HG03354 (cell line): ENCODE measurements around the gene TMEM126A.
"Not testable (repeated sequence)": the region's sequence is repeated elsewhere in the genome, so short reads cannot be mapped to it uniquely, and the experiment has no call there.

Source experiments
- ATAC-seq: cut with Tn5 transposase; IDR thresholded peaks from one replicate; pipeline ENCODE4 v1.9.1; 2021; ENCODE audit warnings: mild to moderate bottlenecking; ENCODE audit not compliant: unreplicated experiment, poor library complexity, severe bottlenecking

Gene TMEM126A

DNA sequence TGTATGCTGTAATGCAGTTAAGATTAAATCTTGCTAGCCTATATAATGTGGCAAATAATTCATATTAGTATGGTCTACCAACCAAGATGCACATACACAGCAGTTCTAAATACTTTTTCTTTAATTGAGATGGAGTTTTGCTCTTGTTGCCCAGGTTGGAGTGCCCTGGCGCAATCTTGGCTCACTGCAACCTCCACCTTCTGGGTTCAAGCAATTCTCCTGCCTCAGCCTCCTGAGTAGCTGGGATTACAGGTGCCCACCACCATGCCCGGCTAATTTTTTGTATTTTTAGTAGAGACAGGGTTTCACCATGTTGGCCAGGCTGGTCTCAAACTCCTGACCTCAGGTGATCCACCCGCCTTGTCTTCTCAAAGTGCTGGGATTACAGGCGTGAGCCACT, 6.6 kb downstream of the TMEM126A start:
- not testable (repeated sequence) for ATAC-seq

DNA sequence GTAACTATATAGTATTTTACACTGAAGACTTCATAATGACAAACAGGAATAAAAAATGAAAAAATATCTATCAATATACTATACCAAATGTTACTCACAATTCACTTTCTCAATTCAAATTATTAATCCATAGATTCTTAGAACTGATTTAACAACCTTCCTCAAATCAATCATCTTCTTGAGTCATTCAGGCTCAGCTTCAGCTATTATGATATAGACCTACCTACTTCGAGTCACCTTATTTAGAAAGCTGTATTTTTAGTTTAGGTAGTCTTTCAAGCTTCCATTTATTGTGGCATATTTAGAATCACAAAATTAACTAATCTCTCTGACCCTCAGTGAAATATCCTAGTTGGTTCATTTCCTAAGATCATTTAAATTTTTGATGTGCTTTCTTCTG, 9.0 kb downstream of the TMEM126A start:
- no peak for ATAC-seq

DNA sequence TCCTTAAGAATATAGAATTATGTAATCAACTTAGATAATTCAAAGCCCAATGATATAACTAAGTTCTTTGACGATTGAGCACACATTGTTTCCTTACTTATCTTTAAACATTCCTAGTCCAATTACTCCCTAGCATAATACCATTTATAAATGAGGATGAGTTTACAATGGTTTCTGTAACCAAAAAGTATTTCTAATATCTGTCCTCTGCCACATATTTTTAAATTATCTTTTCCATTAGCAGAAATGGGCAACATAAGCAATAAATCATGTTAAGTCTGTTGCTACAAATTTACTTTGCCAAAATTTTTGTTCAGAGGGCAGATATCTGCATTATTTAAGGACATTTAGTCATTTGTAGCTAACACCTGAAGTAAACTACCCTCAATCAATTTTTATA, 10.4 kb downstream of the TMEM126A start:
- ATAC-seq, result no peak

DNA sequence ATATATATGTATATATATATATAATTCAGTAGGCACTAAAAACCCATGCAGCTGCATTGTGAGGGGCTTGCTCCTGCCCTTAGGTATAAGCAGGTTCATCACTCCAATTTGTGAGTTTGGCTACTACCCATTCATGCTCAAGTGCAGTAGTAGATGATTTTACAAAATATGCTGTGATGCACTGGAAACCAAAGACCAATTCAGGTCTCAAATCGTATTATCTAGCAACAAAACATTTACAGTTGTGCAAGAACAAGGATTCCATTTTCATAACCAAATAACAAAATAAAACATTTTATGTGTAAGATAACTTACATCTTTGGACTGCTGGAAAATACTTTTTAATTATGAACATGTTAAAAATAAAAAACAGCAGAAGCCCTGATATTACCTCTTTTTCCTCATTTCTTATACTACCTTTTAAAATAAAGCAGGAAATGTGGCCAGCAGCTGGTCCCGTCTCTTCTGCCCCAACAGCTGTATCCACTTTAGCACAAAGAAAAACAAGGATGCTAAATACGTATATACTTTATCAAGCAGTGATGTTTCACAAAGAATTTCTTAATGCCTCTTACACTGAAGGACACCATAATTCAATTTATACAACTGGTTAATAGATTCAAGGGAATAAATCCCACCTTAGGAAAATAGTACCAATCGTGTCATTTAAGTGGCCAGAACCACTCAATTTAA, 14.4 kb downstream of the TMEM126A start:
- ATAC-seq, result no peak

DNA sequence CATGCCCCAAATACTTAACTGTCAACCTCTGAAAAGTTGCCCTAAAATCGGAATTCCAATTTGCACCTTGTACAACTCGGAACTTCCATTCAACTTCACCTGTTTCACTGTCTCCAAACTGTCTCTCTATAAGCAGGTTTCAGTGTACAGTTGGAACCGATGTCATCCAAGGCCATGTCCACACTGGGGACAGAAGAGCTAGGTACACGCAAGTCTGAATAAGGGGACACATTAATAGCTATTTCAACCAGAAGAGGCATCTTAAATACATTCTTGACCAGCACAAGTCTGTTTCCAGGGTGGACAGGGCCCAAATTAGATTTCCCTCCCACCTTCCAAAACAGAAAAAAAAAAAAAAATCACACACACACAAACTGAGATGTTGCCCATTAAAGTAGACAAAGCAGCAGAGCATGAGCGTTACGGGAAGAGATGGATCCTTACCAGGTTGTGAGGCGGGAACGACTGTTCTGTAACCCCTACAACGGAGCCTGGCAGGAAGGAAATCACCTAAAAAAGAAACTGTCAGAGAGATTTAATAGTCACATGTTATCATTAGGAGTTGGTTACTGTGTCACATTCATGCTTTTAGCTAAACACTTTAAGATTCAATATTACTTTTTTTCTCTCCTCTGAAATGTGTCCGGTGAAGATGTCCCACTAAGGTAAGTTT, 15.4 kb downstream of the TMEM126A start:
- no peak for ATAC-seq

DNA sequence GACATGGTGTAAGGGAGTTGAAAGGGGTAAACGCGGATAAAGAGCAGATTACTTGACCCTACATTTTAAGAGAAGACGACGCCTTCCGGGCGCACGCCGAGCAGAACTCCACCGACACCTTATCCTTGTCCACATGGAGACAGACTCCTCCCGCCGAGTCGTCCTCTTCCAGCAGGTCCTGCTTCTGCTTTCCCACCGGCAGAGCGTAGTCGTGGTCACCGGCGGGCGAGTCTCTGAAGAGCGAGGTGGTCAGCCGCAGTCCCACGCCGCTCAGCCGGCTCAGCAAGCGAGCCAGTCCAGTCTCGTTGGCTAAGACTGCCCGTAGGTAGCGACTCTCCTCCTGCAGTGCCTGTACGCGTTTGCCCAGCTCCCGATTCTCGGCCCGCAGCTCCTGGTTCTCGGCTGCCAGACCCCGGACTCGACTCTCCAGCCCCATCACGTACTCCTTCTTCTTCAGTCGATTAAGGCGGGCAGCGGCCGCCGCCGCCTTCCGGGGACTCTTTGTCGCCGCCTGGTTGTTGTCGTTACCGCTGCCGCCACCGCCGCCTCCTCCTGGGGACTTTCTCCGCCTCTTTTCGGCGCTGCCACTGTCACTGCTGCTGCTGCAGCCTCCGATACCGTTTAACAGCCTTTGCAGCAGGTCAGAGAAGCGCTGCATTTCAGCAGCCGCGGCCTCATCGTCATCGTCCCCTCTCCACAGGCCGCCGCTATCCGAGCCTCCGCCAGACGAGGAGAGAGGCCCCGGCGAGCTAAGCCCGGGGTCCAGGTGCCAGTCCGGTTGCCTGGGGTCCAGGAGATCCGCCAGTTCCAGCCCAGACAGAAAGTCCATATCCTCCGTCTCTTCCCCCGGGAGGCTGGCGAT, 16.2 kb downstream of the TMEM126A start:
- ATAC-seq, result peak; percentile 77

DNA sequence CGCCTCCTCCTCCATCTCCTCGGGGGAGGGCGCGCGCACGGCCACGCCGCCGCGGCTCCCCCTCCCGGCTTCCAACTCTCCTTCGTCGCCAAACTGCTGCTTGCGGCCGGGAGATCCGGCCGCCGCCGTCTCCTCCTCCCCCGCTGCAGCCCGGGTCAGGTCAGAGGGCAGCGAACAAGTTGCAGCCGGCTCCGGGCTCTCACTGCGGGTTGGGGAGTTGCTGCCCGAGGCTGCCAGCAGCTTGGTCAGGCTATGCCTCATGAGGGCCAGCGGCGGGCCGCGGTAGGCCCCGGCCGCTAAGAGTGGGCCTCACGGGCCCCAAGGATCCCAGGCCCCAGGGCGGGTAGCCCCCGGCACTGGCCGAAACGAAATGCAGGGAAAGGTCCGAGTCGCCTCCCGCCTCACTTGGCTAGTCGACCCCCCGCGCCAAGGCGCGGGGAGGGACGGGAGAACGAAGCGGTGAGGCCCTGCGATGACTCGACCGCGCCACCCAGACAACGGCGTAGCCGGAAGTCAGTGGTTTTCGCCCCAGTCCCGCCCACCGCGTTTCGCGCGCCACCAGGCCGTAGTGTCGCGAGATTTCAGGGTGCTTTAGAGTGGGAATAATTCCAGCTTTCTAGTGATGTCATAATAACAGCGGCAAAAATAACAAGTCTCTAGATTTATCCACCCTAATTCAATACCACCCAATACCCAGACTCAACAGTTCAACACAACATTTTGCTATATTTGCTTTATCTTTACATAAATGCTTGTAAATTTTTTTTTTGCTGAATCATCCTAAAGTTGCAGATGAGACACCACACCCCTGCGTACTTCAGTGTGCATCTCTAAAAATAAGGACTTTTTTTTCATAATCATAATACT, 17.1 kb downstream of the TMEM126A start, which contains the start of gene CREBZF:
Gene CREBZF, minus strand, starts transcription at position 515 of the 867 bp plus-strand sequence. Its CDS starts 254 bp downstream, at position 261.
- ATAC-seq, result peak; percentile 92

DNA sequence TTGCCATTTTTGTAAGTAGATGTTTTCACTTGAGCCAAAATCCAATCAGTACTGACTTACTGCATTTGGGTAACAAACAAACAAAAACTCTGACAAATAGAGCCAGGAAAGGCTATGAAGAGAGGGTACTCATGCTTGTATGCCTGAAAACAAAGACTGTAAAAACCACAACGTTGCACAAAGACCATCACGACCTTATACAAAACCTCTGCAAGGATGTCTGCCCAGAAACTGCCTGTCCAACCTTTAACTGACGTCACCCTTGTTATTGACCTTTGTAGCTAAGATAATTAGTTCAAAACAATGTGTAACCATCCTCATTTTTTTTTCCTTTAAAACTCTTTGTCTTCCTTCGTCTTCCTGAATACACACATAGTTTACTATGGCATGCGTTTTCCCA, 18.0 kb downstream of the TMEM126A start:
- ATAC-seq, result no peak

DNA sequence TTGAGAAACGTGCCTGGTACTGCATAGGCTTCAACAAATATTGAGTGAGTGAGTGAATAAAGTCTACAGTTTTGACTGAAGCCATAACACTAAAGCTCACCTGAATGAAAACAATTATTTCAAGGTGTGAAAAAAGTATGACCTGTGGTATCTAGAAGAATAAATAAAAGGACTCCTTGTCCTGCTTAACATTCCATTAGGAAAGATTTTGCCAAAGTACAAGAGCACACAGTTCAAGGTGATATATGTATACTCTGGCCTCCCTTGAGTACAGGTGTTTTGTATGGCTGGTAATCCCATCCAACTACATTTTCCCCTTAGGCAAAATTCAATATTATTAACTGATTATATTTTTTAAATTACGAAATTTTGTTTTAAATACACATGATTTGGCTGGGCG, 18.9 kb downstream of the TMEM126A start:
- no peak for ATAC-seq

DNA sequence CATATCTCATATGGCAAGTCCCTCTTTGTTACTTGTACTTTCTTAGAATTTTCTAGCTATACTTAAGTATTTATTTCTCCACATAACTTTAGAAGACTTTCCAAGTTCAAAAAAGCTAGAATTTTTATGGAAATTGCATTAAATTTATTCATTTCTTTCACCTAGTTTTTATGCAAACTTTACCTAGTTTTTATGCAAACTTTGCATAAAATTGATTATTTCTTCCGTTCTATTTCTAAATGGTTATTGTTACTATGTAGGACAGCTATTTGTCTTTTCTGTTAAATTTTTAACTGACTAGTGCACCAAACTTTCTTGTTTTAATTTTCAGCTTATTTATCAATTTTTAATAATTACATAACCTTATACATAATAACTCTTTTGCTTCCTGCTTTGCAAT, 20.4 kb downstream of the TMEM126A start:
- no peak for ATAC-seq

DNA sequence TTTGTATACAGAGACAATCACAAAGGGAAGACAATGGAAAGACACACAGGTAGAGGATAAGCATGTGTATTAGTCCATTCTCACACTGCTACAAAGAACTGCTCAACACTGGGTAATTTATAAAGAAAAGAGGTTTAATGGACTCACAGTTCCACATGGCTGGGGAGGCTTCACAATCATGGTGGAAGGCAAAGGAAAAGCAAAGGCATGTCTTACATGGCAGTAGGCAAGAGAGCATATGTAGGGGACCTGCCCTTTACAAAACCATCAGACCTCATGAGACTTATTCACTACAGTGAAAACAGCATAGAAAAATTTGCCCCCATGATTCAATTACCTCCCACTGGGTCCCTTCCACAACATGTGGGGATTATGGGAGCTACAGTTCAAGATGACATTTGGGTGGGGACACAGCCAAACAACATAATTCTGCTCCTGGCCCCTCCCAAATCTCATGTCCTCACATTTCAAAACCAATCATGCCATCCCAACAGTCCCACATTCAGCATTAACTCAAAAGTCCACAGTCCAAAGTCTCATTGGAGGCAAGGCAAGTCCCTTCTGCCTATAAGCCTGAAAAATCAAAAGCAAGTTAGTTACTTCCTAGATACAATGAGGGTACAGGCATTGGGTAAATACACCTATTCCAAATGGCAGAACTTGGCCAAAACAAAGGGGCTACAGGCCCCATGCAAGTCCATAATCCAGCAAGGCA, 23.3 kb downstream of the TMEM126A start:
- ATAC-seq, result not testable (repeated sequence)

DNA sequence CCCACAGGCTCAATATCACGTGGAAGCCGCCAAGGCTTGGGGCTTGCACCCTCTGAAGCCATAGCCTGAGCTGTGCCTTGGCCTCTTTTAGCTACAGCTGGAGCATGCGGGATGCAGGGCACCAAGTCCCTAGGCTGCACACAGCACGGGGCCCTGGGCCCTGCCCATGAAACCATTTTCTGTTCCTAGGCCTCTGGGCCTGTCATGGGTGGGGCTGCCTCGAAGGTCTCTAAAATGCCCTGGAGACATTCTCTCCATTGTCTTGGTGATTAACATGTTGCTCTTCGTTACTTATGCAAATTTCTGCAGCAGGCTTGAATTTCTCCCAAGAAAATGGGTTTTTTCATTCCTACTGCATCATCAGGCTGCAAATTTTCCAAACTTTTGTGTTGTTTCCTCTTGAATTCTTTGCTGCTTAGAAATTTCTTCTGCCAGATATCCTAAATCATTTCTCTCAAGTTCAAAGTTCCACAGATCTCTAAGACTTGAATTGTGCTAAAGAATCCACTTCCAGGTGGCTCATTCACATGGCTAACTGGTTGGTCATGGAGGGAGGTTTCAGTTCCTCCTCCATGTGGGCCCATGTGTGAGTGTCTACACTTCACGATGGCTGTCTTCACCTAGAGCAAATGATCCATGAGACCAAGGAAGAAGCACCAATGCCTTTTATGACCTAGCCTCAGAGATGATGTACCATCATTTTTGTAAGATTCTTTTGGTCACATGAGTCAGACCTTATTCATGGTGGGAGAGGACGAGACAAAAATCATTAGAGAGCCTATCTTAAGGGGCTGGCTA, 24.5 kb downstream of the TMEM126A start:
- no peak for ATAC-seq

DNA sequence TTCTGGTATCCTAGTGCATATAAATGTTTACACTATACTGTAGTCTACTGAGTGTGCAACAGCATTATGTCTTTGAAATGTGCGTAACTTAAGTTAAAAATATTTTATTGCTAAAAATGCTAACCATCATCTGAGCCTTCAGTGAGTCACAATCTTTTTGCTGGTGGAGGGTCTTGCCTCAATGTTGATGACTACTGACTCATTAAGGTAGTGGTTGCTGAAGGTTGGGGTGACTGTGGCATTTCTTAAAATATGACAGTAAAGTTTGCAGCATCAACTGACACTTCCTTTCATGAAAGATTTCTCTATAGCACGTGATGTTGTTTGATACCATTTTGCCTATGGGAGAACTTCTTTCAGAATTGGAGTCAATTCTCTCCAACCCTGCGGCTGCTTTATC, 25.6 kb downstream of the TMEM126A start:
- ATAC-seq, result no peak

DNA sequence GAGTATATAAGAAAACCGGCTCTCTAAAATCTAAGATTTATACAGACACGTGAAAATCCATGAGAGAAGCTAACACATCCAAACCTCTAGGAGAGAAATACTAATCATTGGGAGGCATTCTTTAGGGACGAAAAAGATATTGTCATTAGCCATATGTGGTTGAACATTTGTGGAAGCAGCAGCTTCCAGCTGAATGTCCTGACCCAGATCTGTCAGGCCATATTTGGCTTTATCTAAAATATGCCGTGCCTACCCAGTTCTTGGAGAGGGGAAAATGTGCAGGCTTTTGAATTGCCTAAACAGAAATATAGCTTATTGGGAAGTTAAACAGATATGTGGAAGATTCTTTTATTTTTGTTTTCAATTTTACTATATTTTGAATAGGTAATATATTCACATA, 31.8 kb downstream of the TMEM126A start:
- ATAC-seq, result no peak

DNA sequence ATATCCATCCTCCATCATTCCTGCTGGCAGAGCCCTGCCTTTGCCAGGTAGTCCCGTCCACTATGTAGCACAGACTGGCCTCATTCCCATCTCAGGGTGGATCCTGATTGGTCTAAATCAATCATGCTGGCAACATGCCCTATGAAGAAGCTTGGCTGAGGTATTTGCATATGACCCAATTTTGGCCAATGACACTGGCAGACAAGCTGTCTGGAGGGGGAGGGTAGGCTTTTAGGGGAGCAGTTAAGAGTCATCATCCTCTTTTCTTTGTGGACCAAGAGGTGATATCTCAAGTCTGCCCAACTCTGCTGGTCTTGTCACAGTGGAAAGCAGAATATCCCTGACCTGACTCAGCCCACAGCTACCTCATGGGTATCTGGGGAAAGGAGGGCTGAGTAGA, 33.1 kb downstream of the TMEM126A start:
- no peak for ATAC-seq

DNA sequence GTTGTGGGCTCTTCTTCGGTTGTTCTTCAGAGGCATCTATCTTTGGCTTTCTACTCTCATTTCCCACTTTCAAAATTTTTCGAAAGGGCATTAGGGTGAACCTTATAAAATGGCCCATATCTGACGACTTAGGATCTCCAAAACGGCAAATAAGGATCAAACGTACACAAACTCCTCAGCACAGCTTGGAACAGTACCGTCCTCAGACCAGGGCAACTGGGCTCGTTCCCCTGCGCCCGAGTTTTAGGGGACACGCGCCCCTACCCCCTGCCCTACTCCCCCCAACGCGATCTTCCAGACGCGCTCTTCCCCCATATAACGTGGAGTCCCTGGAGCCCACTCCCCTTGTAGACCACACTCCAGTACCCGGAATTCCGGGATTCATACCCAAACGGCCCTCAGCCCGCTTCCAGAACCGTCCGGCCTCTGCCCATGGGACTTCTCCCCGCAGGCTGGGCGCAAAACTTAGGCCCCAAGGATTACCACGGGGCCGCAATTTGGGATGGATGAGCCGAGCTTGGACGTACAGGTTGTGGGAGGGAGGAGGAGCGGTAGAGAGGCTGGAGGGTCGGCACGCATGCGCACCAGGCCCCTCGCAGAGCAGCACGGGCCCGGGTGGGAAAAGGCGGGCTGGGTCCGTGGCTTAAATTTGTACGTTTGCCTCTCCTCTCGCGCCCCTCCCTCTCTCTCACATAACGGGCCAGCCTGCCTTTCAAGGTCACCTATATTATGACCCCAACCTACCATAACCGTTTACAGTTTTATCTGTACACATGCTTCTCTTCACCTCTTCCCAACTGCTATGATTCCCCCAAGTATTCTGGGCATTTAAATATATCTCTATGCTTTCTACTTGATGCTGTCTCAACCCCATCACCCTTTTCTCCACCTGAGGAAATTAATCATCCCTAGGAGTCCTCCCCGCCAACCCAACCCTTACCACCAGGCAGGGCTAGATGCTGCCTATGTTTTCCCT, 34.9 kb downstream of the TMEM126A start:
- peak; percentile 90 for ATAC-seq

DNA sequence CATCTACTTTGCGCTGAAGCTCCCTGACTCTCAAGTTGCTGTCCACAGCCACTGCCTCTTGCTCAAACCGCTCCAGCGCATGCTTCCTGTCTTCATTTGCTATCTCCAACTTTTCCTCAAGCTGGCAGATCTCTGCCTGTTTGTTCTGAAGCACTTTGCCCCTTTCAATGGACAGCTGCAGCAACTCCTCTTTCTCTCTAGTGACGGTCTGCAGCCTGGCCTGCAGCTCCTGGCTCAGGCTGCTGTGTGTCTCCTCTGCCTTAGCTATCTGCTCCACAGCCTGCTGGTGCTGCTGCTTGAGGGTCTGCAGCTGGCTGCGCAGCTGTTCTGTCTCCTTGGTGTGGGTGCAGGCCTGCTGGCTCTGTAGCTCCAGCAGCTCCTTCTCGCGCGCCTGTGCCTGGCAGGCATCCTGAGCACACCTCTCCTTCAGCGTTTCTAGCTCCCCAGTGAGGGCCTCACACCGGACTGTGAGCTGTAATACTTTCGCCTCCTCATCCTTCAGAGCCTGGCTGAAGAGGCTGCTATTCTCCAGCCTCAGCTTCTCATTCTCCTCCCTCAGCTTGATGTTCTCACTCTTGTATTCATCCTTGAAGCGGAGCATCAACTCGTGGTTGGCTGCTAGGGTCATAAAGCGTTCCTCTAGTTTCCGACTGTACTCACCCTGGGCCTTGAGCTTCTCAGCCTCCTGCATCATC, 37.5 kb downstream of the TMEM126A start:
- no peak for ATAC-seq
